Mesenchymal stem cell (in vitro differentiated cells and primary cell): Measurements from ENCODE around the gene RAE1.

ENCODE experiments used
- DNase-seq: peaks from one replicate; pipeline ENCODE4 v3.0.0-alpha.2; 2013
- H2AFZ ChIP-seq: one replicate; pipeline ENCODE4 v1.6.1; 2013; ENCODE audit warnings: low read depth, mild to moderate bottlenecking, control low read depth, inconsistent platforms, low read length, moderate library complexity
- H2AK5ac ChIP-seq: 2 replicates; pipeline ENCODE4 v1.6.1; 2013; ENCODE audit warnings: low read length, moderate library complexity, mild to moderate bottlenecking, inconsistent platforms; ENCODE audit not compliant: severe bottlenecking
- H2BK120ac ChIP-seq: one replicate; pipeline ENCODE4 v1.6.1; 2013; ENCODE audit warnings: low read depth, mild to moderate bottlenecking, inconsistent platforms, low read length, moderate library complexity
- H2BK12ac ChIP-seq, 2 experiments: one replicate each; pipeline ENCODE4 v1.6.1; 2013; ENCODE audit warnings: inconsistent platforms in 2 of 2, low read length in 2 of 2, mild to moderate bottlenecking in 2 of 2, moderate library complexity in 2 of 2, control low read depth in 1 of 2
- H2BK15ac ChIP-seq: one replicate; pipeline ENCODE4 v1.6.1; 2013; ENCODE audit warnings: mild to moderate bottlenecking, low read depth, inconsistent platforms; ENCODE audit not compliant: poor library complexity, severe bottlenecking
- H2BK5ac ChIP-seq: 2 replicates; pipeline ENCODE4 v1.6.1; 2013; ENCODE audit warnings: low read depth, mild to moderate bottlenecking, low read length, control low read depth, inconsistent platforms; ENCODE audit not compliant: poor library complexity, severe bottlenecking
- H3K14ac ChIP-seq, 2 experiments: one replicate each; pipeline ENCODE4 v1.6.1; 2013; ENCODE audit warnings: inconsistent platforms in 2 of 2, low read length in 2 of 2, control low read depth in 1 of 2, mild to moderate bottlenecking in 1 of 2, moderate library complexity in 1 of 2
- H3K18ac ChIP-seq, 2 experiments: one replicate each; pipeline ENCODE4 v1.6.1; 2013; ENCODE audit warnings: inconsistent platforms in 2 of 2, low read length in 2 of 2, control low read depth in 1 of 2, low read depth in 1 of 2, mild to moderate bottlenecking in 1 of 2
- H3K23ac ChIP-seq, 2 experiments: one replicate each; pipeline ENCODE4 v1.6.1; 2013; ENCODE audit warnings: inconsistent platforms in 2 of 2, low read length in 2 of 2, mild to moderate bottlenecking in 2 of 2, moderate library complexity in 2 of 2, control low read depth in 1 of 2
- H3K27ac ChIP-seq: 2 replicates; pipeline ENCODE4 v1.5.1; 2013; ENCODE audit warnings: mild to moderate bottlenecking, moderate library complexity, low read length, control low read depth, inconsistent platforms; ENCODE audit not compliant: poor library complexity, severe bottlenecking
- H3K27me3 ChIP-seq, 2 experiments: 2 replicates each; pipeline versions ENCODE4 v1.6.1 to v1.7.0; 2013; ENCODE audit warnings: low read length in 2 of 2, mild to moderate bottlenecking in 2 of 2, moderate library complexity in 2 of 2, control low read depth in 1 of 2, inconsistent platforms in 1 of 2; ENCODE audit not compliant: control insufficient read depth in 1 of 2, insufficient read depth in 1 of 2
- H3K36me3 ChIP-seq, 2 experiments: 2 replicates each; pipeline versions ENCODE4 v1.6.1 to v1.7.0; 2013; ENCODE audit warnings: low read length in 2 of 2, control low read depth in 1 of 2, inconsistent platforms in 1 of 2, low read depth in 1 of 2, mild to moderate bottlenecking in 1 of 2; ENCODE audit not compliant: insufficient read depth in 2 of 2, control insufficient read depth in 1 of 2
- H3K4ac ChIP-seq, 2 experiments: one replicate each; pipeline ENCODE4 v1.6.1; 2013; ENCODE audit warnings: inconsistent platforms in 2 of 2, low read length in 2 of 2, mild to moderate bottlenecking in 2 of 2, moderate library complexity in 2 of 2, control low read depth in 1 of 2, low read depth in 1 of 2
- H3K4me1 ChIP-seq: 2 replicates; pipeline ENCODE4 v1.6.1; 2013; ENCODE audit warnings: low read depth, low read length, control low read depth; ENCODE audit not compliant: control insufficient read depth, insufficient read depth
- H3K4me2 ChIP-seq: 2 replicates; pipeline ENCODE4 v1.6.1; 2013; ENCODE audit warnings: low read length, mild to moderate bottlenecking, inconsistent platforms; ENCODE audit not compliant: poor library complexity, severe bottlenecking
- H3K4me3 ChIP-seq, 2 experiments: 2 replicates each; pipeline versions ENCODE4 v1.5.1 to v1.7.0; 2013; ENCODE audit warnings: low read length in 2 of 2, mild to moderate bottlenecking in 2 of 2, control low read depth in 1 of 2, low read depth in 1 of 2; ENCODE audit not compliant: insufficient read depth in 1 of 2
- H3K79me1 ChIP-seq: replicated peaks from 2 replicates; pipeline ENCODE4 v1.6.1; 2013; ENCODE audit warnings: mild to moderate bottlenecking, control low read depth, low read length, inconsistent platforms; ENCODE audit not compliant: poor library complexity, severe bottlenecking
- H3K9ac ChIP-seq: 2 replicates; pipeline ENCODE4 v1.7.0; 2013; ENCODE audit warnings: mild to moderate bottlenecking, low read length, moderate library complexity
- H3K9me3 ChIP-seq: 2 replicates; pipeline ENCODE4 v1.7.0; 2013; ENCODE audit warnings: mild to moderate bottlenecking, low read length; ENCODE audit not compliant: control insufficient read depth
- H4K8ac ChIP-seq: one replicate; pipeline ENCODE4 v1.6.1; 2013; ENCODE audit warnings: inconsistent platforms, mild to moderate bottlenecking, low read length, moderate library complexity
- H4K91ac ChIP-seq: one replicate; pipeline ENCODE4 v1.6.1; 2013; ENCODE audit warnings: mild to moderate bottlenecking, low read length, inconsistent platforms
- WGBS: methylation state at CpG from one replicate; pipeline ENCODE4 v1.1.7; 2013; ENCODE audit warnings: mixed read lengths; 5-methylcytosine and 5-hydroxymethylcytosine counted together

RAE1 gene

GRCh38 chr20:57335392-57335791 is 15.7 kb upstream of the RAE1 start:
- no peak overlapping the region for H2AFZ ChIP-seq
- H3K4me1 ChIP-seq, result no peaks in the 10 kb centered on the region
- H3K27ac ChIP-seq, result no peak overlapping the region
- no peak overlapping the region for H2BK15ac ChIP-seq
- no peak overlapping the region for H4K8ac ChIP-seq
- no peak overlapping the region for H4K91ac ChIP-seq
- H3K18ac ChIP-seq, result no peak overlapping the region
- no peak overlapping the region for H2BK12ac ChIP-seq
- no peak overlapping the region for H3K9ac ChIP-seq
- H3K27me3 ChIP-seq, result peaks cover 12 to 16% of the 10 kb centered on the region in 2 experiments
- WGBS, result 89% methylated on average over 2 of the region's 2 CpGs
- no peaks in the 10 kb centered on the region for H3K79me1 ChIP-seq
- no peak overlapping the region for H2AK5ac ChIP-seq
- no peak overlapping the region for H3K4me2 ChIP-seq
- no peaks in the 10 kb centered on the region for H3K9me3 ChIP-seq
- no peak overlapping the region for H3K23ac ChIP-seq
- H3K14ac ChIP-seq, result no peak overlapping the region
- H3K4me3 ChIP-seq, result no peak overlapping the region
- H3K4ac ChIP-seq, result no peak overlapping the region
- H3K36me3 ChIP-seq, result no peaks in the 10 kb centered on the region
- DNase-seq, result no peak
- no peak overlapping the region for H2BK120ac ChIP-seq
- no peak overlapping the region for H2BK5ac ChIP-seq

- Histone ChIP-seq H3K4me3 (no peak overlapping the region), H3K79me1 (no peaks in the 10 kb centered on the region), H3K36me3 (no peaks in the 10 kb centered on the region), H3K4ac (no peak overlapping the region), H3K27me3 (peaks cover 2 to 16% of the 10 kb centered on the region in 2 experiments), H2BK120ac (no peak overlapping the region), H3K14ac (no peak overlapping the region), H3K27ac (no peak overlapping the region), H3K23ac (no peak overlapping the region), H2AFZ (no peak overlapping the region), H2BK12ac (no peak overlapping the region), H4K8ac (no peak overlapping the region), H2BK15ac (no peak overlapping the region), H3K9me3 (no peaks in the 10 kb centered on the region), H2BK5ac (no peak overlapping the region), H2AK5ac (no peak overlapping the region), H3K18ac (no peak overlapping the region), H3K4me1 (no peaks in the 10 kb centered on the region), H4K91ac (no peak overlapping the region), H3K4me2 (no peak overlapping the region), H3K9ac (no peak overlapping the region)
- no peak for DNase-seq
- 100% methylated on average over 1 of the region's 2 CpGs for WGBS
Measured at GRCh38 chr20:57341663-57342062, 9.4 kb upstream of the RAE1 start.

- 44% methylated on average over 1 of the region's 2 CpGs for WGBS
Measured at GRCh38 chr20:57342829-57343228, 8.2 kb upstream of the RAE1 start.

GRCh38 chr20:57346477-57346876 is 4.6 kb upstream of the RAE1 start:
- Histone ChIP-seq H3K18ac (no peak overlapping the region), H2BK12ac (no peak overlapping the region), H3K14ac (no peak overlapping the region), H2AFZ (no peak overlapping the region), H4K8ac (no peak overlapping the region), H3K4ac (no peak overlapping the region), H3K36me3 (no peaks in the 10 kb centered on the region), H3K4me2 (no peak overlapping the region), H2BK5ac (no peak overlapping the region), H2BK120ac (no peak overlapping the region), H3K79me1 (no peaks in the 10 kb centered on the region), H3K27ac (no peak overlapping the region), H3K9ac (peak overlapping the region; percentile 40), H3K27me3 (peaks cover 0 to 3% of the 10 kb centered on the region in 2 experiments), H4K91ac (no peak overlapping the region), H3K4me3 (no peak overlapping the region), H3K9me3 (no peaks in the 10 kb centered on the region), H2AK5ac (no peak overlapping the region), H3K23ac (no peak overlapping the region), H3K4me1 (no peaks in the 10 kb centered on the region), H2BK15ac (no peak overlapping the region)
- DNase-seq, result peak; percentile 67
- 0% methylated on average over 1 of the region's 4 CpGs for WGBS

More at GRCh38 chr20:57342829-57343228, 8.2 kb upstream of the RAE1 start:
- no peak overlapping the region for H2AFZ ChIP-seq
- no peak overlapping the region for H3K27ac ChIP-seq
- H3K36me3 ChIP-seq, result no peaks in the 10 kb centered on the region
- no peak overlapping the region for H2BK12ac ChIP-seq
- no peaks in the 10 kb centered on the region for H3K79me1 ChIP-seq
- no peak overlapping the region for H2AK5ac ChIP-seq
- H3K27me3 ChIP-seq, result peaks cover 0 to 16% of the 10 kb centered on the region in 2 experiments
- no peak overlapping the region for H2BK120ac ChIP-seq
- H4K8ac ChIP-seq, result no peak overlapping the region
- peak overlapping the region; percentile 7 for H3K9ac ChIP-seq
- no peak overlapping the region for H3K4ac ChIP-seq
- no peak overlapping the region for H3K4me3 ChIP-seq
- H3K4me1 ChIP-seq, result no peaks in the 10 kb centered on the region
- no peak overlapping the region for H3K14ac ChIP-seq
- no peak overlapping the region for H3K18ac ChIP-seq
- H3K9me3 ChIP-seq, result no peaks in the 10 kb centered on the region
- H4K91ac ChIP-seq, result no peak overlapping the region
- no peak overlapping the region for H2BK5ac ChIP-seq
- H3K23ac ChIP-seq, result no peak overlapping the region
- no peak overlapping the region for H3K4me2 ChIP-seq
- DNase-seq, result peak; percentile 10
- H2BK15ac ChIP-seq, result no peak overlapping the region
